ENCODE data around the gene KPNA3. TPM values are rescaled to one million over a fixed set of nuclear protein-coding genes. Genes with fewer than 3 reads are reported as not detected.

Gene KPNA3
- polyA plus RNA-seq, 1 of the 3 experiments (the other 2 are of a cell fraction), result 11.3 TPM

GRCh38 chr13:49681842-49682435 lies 110.5 kb downstream of the KPNA3 start (continued):
- no peak for TF ChIP-seq REST (IDR thresholded peaks at IDR 0.05; ENCODE audit: low read depth, low read length)
- TF ChIP-seq PBX3 (IDR thresholded peaks at IDR 0.05), result no peak
- no peak for TF ChIP-seq JUND (IDR thresholded peaks at IDR 0.05)
- no peak for TF ChIP-seq EZH2phosphoT487 (IDR thresholded peaks at IDR 0.05; ENCODE audit: borderline replicate concordance, low read depth)
- TF ChIP-seq RAD21 (IDR thresholded peaks at IDR 0.05; ENCODE audit: low read length), result no peak
- TF ChIP-seq FOXM1 (IDR thresholded peaks at IDR 0.05; ENCODE audit: low read depth), result no peak
- TF ChIP-seq MEF2A (IDR thresholded peaks at IDR 0.05; ENCODE audit: borderline replicate concordance, low read depth), result no peak
- TF ChIP-seq RFX5 (IDR thresholded peaks at IDR 0.05; ENCODE audit: low read length), result no peak
- no peak for TF ChIP-seq TAF1 (IDR thresholded peaks at IDR 0.05; ENCODE audit: borderline replicate concordance, low read depth, low read length)
- TF ChIP-seq ZBTB33 (IDR thresholded peaks at IDR 0.05; ENCODE audit: borderline replicate concordance, low read depth), result no peak
- no peak for TF ChIP-seq MAX (IDR thresholded peaks at IDR 0.05; ENCODE audit: low read depth)

- Histone ChIP-seq H3K4me1 (ENCODE audit: control insufficient read depth in 1 of 2, insufficient read depth in 2 of 2, low read depth in 1 of 2, low read length in 1 of 2) (no peaks in the 10 kb centered on the region), H3K9me2 (no peaks in the 10 kb centered on the region), H3K27ac (ENCODE audit: low read depth in 2 of 2, low read length in 1 of 2) (no peak overlapping the region), H3K9me3 (no peaks in the 10 kb centered on the region), H3K79me2 (ENCODE audit: insufficient read depth) (peaks cover 72% of the 10 kb centered on the region), H4K20me1 (ENCODE audit: insufficient read depth) (no peaks in the 10 kb centered on the region), H3K4me2 (no peak overlapping the region), H3K36me3 (replicated peaks in 1 of 2; ENCODE audit: control insufficient read depth in 1 of 2, insufficient read depth in 2 of 2, low read length in 1 of 2) (peaks cover 3 to 5% of the 10 kb centered on the region in 2 experiments), H3F3A (replicated peaks; ENCODE audit: insufficient read depth) (peaks cover 3% of the 10 kb centered on the region), H3K27me3 (ENCODE audit: insufficient read depth) (no peaks in the 10 kb centered on the region), H3K4me3 (ENCODE audit: low read depth in 2 of 2, low read length in 1 of 2) (no peak overlapping the region), H3K9ac (no peak overlapping the region), H2AFZ (ENCODE audit: low read depth) (no peak overlapping the region)
- WGBS (ENCODE audit: low lambda C conversion rate), result 95% methylated on average over 3 of the region's 3 CpGs
- POLR2A ChIA-PET, result no interaction called here
- no peak for DNase-seq
- TF ChIP-seq RFX5 (IDR thresholded peaks at IDR 0.05; ENCODE audit: low read length) (no peak), MXI1 (IDR thresholded peaks at IDR 0.05; ENCODE audit: low read depth, low read length) (no peak), SIN3A (IDR thresholded peaks at IDR 0.05; ENCODE audit: borderline replicate concordance, low read depth, low read length) (no peak), TAF1 (IDR thresholded peaks at IDR 0.05; ENCODE audit: borderline replicate concordance, low read depth, low read length) (no peak), YY1 (IDR thresholded peaks at IDR 0.05; ENCODE audit: low read depth) (no peak), RAD21 (IDR thresholded peaks at IDR 0.05; ENCODE audit: low read length) (no peak; the same call in 1 of the 2 replicates), FOSL2 (IDR thresholded peaks at IDR 0.05; ENCODE audit: borderline replicate concordance, low read depth) (no peak)
- CTCF ChIA-PET, result interaction anchor here (0.6 to 1.1 kb wide), 2 partner anchors 9 to 169 kb away, joined by 3 to 4 read pairs; no protein-coding TSS in a partner anchor
Observed at GRCh38 chr13:49679246-49679645, 113.2 kb downstream of the KPNA3 start.

Data from SK-N-SH (cell line).